Testis (tissue), 3 donors: ENCODE data around the gene DNAAF6. TPM values are rescaled to one million over a fixed set of nuclear protein-coding genes. Genes with fewer than 3 reads are reported as not detected.
"Not testable (repeated sequence)": the region's sequence is repeated elsewhere in the genome, so short reads cannot be mapped to it uniquely, and the experiment has no call there.

Source experiments
- DNase-seq: peaks from one replicate; pipeline ENCODE4 v3.0.0-alpha.2; 2019
- H3K27ac ChIP-seq, 2 donors: fragments of 200-600 bp; sonication (generic); one replicate each; pipeline ENCODE4 v1.5.1; 2019
- H3K27me3 ChIP-seq: fragments of 200-600 bp; sonication (generic); one replicate; pipeline ENCODE4 v1.5.1; 2019
- H3K36me3 ChIP-seq: fragments of 200-600 bp; sonication (generic); one replicate; pipeline ENCODE4 v1.5.1; 2017; ENCODE audit warnings: low read depth; ENCODE audit errors: missing control alignments
- H3K4me1 ChIP-seq: fragments of 200-600 bp; sonication (generic); one replicate; pipeline ENCODE4 v1.5.1; 2019
- H3K4me3 ChIP-seq, 2 donors: fragments of 200-600 bp; sonication (generic); one replicate each; pipeline ENCODE4 v1.5.1; 2017 to 2019
- H3K9me3 ChIP-seq: fragments of 200-600 bp; sonication (generic); one replicate; pipeline ENCODE4 v1.5.1; 2017
- POLR2A ChIP-seq: fragments of 450-650 bp; IDR thresholded peaks from one replicate; pipeline ENCODE4 v1.6.1; 2017; ENCODE audit warnings: antibody characterized with exemption, mild to moderate bottlenecking, moderate library complexity
- WGBS, 2 donors: methylation state at CpG; one replicate each; pipeline ENCODE4 v1.1.5; 2018; 5-methylcytosine and 5-hydroxymethylcytosine counted together
- intact Hi-C: fragments of 100-400 bp; cut with DNase I; formaldehyde crosslinking; loops from one replicate; pipeline ENCODE4 v1.15.1; 2023; ENCODE audit warnings: low total_unique reads
- polyA plus RNA-seq: library from polyadenylated mRNA; stranded (reverse); fragments of 350-450 nt; fragmentation: Illumina TruSeq; extraction: RNeasy Lipid Tissue Mini Kit (QIAGEN cat#74804); gene quantifications from one replicate; pipeline ENCODE4 v1.2.3, GENCODE V29; 2014; ENCODE audit warnings: low read depth, low replicate concordance; ENCODE audit not compliant: insufficient read depth
- total RNA-seq, 2 donors: library from RNA; depleted of rRNA; stranded (reverse); fragments of >200 nt; gene quantifications; one replicate each; pipeline ENCODE4 v1.2.3, GENCODE V29; 2016
- TF ChIP-seq, protein P1 (sequence below), 3 experiments: fragments of 450-650 bp in 2 of 3; fragments of 200-600 bp in 1 of 3; sonication (generic) in 1 of 3; IDR thresholded peaks; one replicate each; pipeline ENCODE4 v1.5.1; 2016 to 2019; ENCODE audit warnings: antibody characterized with exemption in 3 of 3, mild to moderate bottlenecking in 2 of 3, moderate library complexity in 1 of 3

The DNAAF6 gene
- total and polyA plus RNA-seq, 3 donors from 2014 or later = 2.6 to 16.1 (median 3.0) TPM

DNA sequence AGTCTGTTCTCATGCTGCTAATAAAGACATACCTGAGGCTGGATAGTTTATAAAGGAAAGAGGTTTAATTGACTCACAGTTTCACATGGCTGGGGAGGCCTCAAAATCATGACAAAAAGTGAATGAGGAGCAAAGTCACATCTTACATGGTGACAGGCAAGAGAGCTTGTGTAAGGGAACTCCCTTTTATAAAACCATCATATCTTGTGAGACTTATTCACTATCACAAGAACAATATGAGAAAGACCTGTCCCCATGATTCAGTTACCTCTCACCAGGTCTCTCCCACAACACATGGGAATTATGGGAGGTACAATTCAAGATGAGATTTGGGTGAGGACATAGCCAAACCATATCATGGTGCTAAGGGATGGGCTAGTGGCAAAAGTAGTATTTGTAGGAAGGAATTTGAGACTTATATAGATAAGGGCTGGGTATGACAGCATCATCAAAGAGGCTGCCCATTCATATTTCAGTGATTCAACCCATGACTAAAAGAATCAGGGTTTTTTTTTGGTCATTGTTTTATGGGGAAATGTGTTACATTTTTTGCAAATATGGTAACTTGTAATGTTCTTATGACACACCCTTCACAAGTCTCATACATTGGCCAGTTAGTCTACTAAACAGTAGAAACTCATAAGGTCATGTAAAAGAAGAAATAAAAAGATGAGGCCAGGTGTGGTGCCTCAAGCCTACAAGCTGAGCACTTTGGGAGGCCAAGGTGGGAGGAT lies 34.9 kb upstream of the DNAAF6 start:
- no peak overlapping the region for H3K27ac ChIP-seq
- H3K9me3 ChIP-seq = no peaks in the 10 kb centered on the region
- no peak for DNase-seq
- H3K4me3 ChIP-seq = no peak overlapping the region
- H3K27me3 ChIP-seq = no peaks in the 10 kb centered on the region
- intact Hi-C loops = no loop called here
- no peaks in the 10 kb centered on the region for H3K36me3 ChIP-seq
- H3K4me1 ChIP-seq = no peaks in the 10 kb centered on the region
- TF ChIP-seq, protein P1, sequence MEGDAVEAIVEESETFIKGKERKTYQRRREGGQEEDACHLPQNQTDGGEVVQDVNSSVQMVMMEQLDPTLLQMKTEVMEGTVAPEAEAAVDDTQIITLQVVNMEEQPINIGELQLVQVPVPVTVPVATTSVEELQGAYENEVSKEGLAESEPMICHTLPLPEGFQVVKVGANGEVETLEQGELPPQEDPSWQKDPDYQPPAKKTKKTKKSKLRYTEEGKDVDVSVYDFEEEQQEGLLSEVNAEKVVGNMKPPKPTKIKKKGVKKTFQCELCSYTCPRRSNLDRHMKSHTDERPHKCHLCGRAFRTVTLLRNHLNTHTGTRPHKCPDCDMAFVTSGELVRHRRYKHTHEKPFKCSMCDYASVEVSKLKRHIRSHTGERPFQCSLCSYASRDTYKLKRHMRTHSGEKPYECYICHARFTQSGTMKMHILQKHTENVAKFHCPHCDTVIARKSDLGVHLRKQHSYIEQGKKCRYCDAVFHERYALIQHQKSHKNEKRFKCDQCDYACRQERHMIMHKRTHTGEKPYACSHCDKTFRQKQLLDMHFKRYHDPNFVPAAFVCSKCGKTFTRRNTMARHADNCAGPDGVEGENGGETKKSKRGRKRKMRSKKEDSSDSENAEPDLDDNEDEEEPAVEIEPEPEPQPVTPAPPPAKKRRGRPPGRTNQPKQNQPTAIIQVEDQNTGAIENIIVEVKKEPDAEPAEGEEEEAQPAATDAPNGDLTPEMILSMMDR (IDR thresholded peaks at IDR 0.05) = no peak
- TF ChIP-seq POLR2A = no peak

DNA sequence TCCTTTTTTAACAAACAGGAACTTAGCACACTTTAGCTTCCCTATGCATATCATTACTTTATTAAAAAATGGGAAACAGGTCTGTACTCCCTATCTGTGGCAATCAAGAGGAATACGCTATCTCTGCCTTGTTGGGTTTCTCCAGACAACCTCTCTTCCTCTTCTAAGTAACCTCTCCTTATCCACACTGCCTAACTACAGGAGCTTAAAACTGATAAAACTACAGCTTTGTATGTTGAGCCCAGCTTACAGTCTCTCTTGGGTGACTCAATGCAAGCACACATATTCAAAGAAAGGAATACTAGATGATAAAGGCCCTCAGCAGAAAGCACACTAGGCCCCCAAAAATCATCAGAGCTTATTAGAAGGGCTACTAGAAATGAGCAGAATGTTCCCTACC lies 9.1 kb upstream of the DNAAF6 start:
- no peak for DNase-seq
- H3K9me3 ChIP-seq = no peaks in the 10 kb centered on the region
- intact Hi-C loops = no loop called here
- no peaks in the 10 kb centered on the region for H3K4me1 ChIP-seq
- H3K36me3 ChIP-seq = no peaks in the 10 kb centered on the region
- no peak for TF ChIP-seq POLR2A
- TF ChIP-seq, protein P1 (IDR thresholded peaks at IDR 0.05) = no peak
- H3K27me3 ChIP-seq = no peaks in the 10 kb centered on the region
- WGBS, 2 donors = 91 to 100% methylated on average over 1 of the region's 1 CpG
- H3K4me3 ChIP-seq = no peak overlapping the region
- no peak overlapping the region for H3K27ac ChIP-seq

DNA sequence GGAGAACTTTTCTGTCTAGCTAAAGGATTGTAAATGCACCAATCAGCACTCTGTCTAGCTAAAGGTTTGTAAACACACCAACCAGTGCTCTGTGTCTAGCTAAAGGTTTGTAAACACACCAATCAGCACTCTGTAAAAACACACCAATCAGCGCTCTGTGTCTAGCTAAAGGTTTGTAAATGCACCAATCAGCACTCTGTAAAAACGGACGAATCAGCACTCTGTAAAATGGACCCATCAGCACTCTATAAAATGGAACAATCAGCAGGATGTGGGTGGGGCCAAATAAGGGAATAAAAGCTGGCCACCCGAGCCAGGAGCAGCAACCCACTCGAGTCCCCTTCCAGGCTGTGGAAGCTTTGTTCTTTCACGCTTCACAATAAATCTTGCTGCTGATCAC lies 8.3 kb upstream of the DNAAF6 start:
- H3K27ac ChIP-seq, H3K4me3 ChIP-seq, intact Hi-C loops, DNase-seq, H3K4me1 ChIP-seq, H3K9me3 ChIP-seq, H3K36me3 ChIP-seq, H3K27me3 ChIP-seq: not testable (repeated sequence)
- WGBS, 2 donors = 86 to 91% methylated on average over 4 to 6 of the region's 6 CpGs

DNA sequence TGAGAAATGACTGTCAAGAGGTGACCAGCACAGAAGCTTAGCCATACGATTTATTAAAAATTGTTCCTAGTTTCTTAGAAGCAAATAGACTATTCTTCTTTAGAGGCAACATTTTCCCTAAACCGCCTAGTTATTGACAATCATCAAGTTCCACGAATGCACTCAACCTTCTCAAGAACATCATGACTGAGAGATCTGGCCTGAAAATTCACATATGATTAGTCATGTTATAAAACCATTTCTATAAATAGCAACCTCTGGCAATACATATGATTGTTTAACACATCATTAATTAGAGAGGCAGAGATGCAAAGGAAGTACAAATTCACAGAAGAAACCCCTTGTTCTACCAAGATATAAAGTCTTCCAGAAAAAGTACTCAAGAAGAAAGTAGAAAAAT lies 6.9 kb upstream of the DNAAF6 start:
- TF ChIP-seq, protein P1 (IDR thresholded peaks at IDR 0.05) = no peak
- no peak for TF ChIP-seq POLR2A

DNA sequence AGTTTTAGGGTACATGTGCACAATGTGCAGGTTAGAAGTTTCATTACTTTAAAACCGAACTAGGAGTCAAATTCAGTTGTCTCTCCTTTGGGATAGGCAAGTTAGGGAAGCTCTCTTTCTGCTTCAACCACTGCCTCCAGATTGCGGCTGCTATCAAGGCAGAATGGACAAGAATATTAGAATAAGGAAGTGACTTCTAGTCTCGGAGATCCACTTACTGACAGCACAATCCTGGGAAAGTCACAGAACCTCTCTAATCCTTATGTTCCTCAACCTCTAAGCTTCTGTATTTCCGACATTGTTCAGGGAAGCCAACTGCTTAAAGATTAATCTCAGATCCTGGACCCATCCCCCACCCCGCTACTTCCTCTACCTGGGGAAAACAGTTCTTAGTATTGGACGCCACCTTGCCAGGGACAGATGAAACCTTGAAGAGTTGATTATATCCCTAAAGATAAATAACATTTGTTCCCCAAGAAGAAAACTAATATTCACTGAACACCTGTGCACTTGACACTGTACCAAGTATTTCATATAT lies 2.3 kb upstream of the DNAAF6 start:
- DNase-seq = no peak
- Histone ChIP-seq H3K36me3 (no peaks in the 10 kb centered on the region), H3K27me3 (no peaks in the 10 kb centered on the region), H3K4me1 (no peaks in the 10 kb centered on the region), H3K27ac (no peak overlapping the region), H3K4me3 (no peak overlapping the region), H3K9me3 (no peaks in the 10 kb centered on the region)
- WGBS, 2 donors = 73 to 79% methylated on average over 6 of the region's 6 CpGs
- TF ChIP-seq, protein P1 (IDR thresholded peaks at IDR 0.05) = no peak
- TF ChIP-seq POLR2A = no peak
- intact Hi-C loops = no loop called here

More for the DNA sequence above, 6.9 kb upstream of the DNAAF6 start:
- no peaks in the 10 kb centered on the region for H3K36me3 ChIP-seq
- no peak overlapping the region for H3K4me3 ChIP-seq
- DNase-seq = no peak
- WGBS, 2 donors = 83 to 86% methylated on average over 3 of the region's 3 CpGs
- H3K4me1 ChIP-seq = no peaks in the 10 kb centered on the region
- no peaks in the 10 kb centered on the region for H3K27me3 ChIP-seq
- H3K9me3 ChIP-seq = no peaks in the 10 kb centered on the region
- intact Hi-C loops = no loop called here
- H3K27ac ChIP-seq = no peak overlapping the region
